NCI-H1105 (cell line): ENCODE measurements around the gene C1orf105.
"Not testable (repeated sequence)": the region's sequence is repeated elsewhere in the genome, so short reads cannot be mapped to it uniquely, and the experiment has no call there.

Experiments used
- DNase-seq: peaks from one replicate; lab custom pipeline; 2025; lab: John Stamatoyannopoulos, UW

The C1orf105 gene

GRCh38 chr1:172427191-172427590 lies 6.7 kb downstream of the C1orf105 start:
- DNase-seq = no peak

GRCh38 chr1:172429331-172430127 lies 9.0 kb downstream of the C1orf105 start:
- peak; percentile 48 for DNase-seq

GRCh38 chr1:172430128-172430454 lies 9.6 kb downstream of the C1orf105 start:
- DNase-seq = no peak

GRCh38 chr1:172431204-172431603 lies 10.7 kb downstream of the C1orf105 start:
- no peak for DNase-seq

- DNase-seq = no peak
These were observed 11.3 kb downstream of the C1orf105 start for GRCh38 chr1:172431721-172432192.

- DNase-seq = not testable (repeated sequence)
These were observed 16.7 kb downstream of the C1orf105 start for GRCh38 chr1:172437183-172437582.

GRCh38 chr1:172442404-172442803 lies 21.9 kb downstream of the C1orf105 start:
- DNase-seq = no peak

GRCh38 chr1:172442843-172443565 lies 22.5 kb downstream of the C1orf105 start:
- DNase-seq = no peak

GRCh38 chr1:172443666-172444453 lies 23.4 kb downstream of the C1orf105 start, which contains the start of gene PIGC:
Gene PIGC, minus strand, starts transcription at chr1:172444069. Its CDS starts 1,447 bp downstream, at chr1:172442622.
- DNase-seq = peak; percentile 81

GRCh38 chr1:172446547-172446946 lies 26.1 kb downstream of the C1orf105 start:
- DNase-seq = no peak

- DNase-seq = no peak
These were observed 27.2 kb downstream of the C1orf105 start for GRCh38 chr1:172447641-172448040.

- no peak for DNase-seq
These were observed 28.6 kb downstream of the C1orf105 start for GRCh38 chr1:172448995-172449584.

- no peak for DNase-seq
These were observed 29.4 kb downstream of the C1orf105 start for GRCh38 chr1:172449585-172450523.

- DNase-seq = no peak
These were observed 30.0 kb downstream of the C1orf105 start for GRCh38 chr1:172450524-172450885.

GRCh38 chr1:172451002-172451443 lies 30.5 kb downstream of the C1orf105 start:
- no peak for DNase-seq

GRCh38 chr1:172452536-172453152 lies 32.2 kb downstream of the C1orf105 start:
- DNase-seq = no peak

GRCh38 chr1:172453153-172453545 lies 32.7 kb downstream of the C1orf105 start:
- no peak for DNase-seq

GRCh38 chr1:172453607-172454006 lies 33.1 kb downstream of the C1orf105 start:
- DNase-seq = no peak

- no peak for DNase-seq
These were observed 35.0 kb downstream of the C1orf105 start for GRCh38 chr1:172455451-172455850.

GRCh38 chr1:172456344-172456769 lies 35.9 kb downstream of the C1orf105 start:
- DNase-seq = no peak
